Measurements from ENCODE around the gene WBP4.
"Not testable (repeated sequence)": the region's sequence is repeated elsewhere in the genome, so short reads cannot be mapped to it uniquely, and the experiment has no call there.

Gene WBP4

GRCh38 chr13:41061075-41061913 is at the start of gene WBP4:
WBP4 (plus strand) TSS chr13:41061509; CDS start chr13:41061674, 165 bp downstream.
- in situ Hi-C loops (cut with MboI; ENCODE audit: low sequenced_read_pairs): no loop called here

GRCh38 chr13:41012536-41012935 is 48.8 kb upstream of the WBP4 start:
- in situ Hi-C loops (cut with MboI; ENCODE audit: low sequenced_read_pairs): no loop called here

DNA sequence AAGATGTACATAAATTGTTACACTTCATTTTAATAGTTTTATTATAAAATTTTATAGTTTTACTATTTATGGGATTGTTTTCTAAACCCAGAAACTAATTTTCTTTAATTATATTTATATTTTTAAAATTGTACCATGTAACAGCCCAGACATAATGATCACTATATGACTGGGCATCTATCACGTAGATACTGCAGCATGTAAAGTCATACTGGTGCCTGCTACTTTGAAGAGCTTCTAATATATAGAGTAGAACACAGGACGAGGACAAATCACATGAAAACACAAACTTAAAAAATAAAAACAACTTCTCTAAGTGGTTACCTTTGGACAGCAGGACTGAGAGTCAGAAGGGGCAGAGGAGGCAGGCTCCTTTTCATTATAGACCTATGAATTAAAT is 47.5 kb upstream of the WBP4 start:
- in situ Hi-C loops (cut with MboI; ENCODE audit: low sequenced_read_pairs): no loop called here

DNA sequence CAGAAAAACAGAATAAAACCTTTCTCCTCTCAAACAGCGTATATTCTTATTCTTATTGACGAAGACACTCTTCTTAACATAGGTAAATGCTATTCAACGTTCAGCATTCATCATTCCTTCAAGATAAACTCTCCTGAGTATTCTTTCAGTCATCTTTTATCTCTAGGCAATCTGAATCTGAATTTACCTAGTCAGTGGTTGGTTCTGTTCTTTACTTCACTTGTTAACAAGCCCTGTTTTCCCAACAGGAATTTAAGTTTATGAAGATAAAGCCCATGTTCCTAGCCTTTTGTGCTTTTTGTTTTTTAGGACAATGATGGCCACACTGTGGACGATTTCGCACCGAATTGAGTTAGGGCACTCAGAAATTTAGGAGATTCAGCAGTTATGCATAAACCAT is 45.4 kb upstream of the WBP4 start:
- in situ Hi-C loops (cut with MboI; ENCODE audit: low sequenced_read_pairs): no loop called here

DNA sequence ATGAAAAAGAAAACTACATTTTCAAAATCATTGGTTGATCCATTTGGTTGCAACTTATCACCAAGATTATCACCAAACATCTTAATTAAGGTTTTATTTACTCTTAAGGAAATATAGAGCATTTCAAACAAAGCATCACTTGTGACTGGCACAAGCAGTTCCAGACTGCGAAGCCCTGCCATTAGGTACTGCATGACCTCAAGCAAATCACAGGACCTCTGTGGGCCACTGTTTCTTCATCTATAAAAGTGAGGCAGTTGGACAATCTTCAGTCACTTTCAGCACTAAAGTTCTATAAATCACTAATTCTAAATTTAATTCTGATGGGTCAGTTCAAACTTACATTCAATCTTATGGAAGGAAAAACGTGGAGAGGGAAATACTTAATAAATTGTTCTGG is 44.1 kb upstream of the WBP4 start:
- in situ Hi-C loops (cut with MboI; ENCODE audit: low sequenced_read_pairs): no loop called here

GRCh38 chr13:41017817-41018601 is 43.3 kb upstream of the WBP4 start:
- in situ Hi-C loops (cut with MboI; ENCODE audit: low sequenced_read_pairs): no loop called here

GRCh38 chr13:41018602-41018948 is 42.7 kb upstream of the WBP4 start:
- in situ Hi-C loops (cut with MboI; ENCODE audit: low sequenced_read_pairs): no loop called here

GRCh38 chr13:41019011-41019487 is 42.3 kb upstream of the WBP4 start, which contains the start of gene ELF1:
ELF1 (minus strand) TSS chr13:41019316; CDS start chr13:40982054, 37,262 bp downstream.
- in situ Hi-C loops (cut with MboI; ENCODE audit: low sequenced_read_pairs): no loop called here

DNA sequence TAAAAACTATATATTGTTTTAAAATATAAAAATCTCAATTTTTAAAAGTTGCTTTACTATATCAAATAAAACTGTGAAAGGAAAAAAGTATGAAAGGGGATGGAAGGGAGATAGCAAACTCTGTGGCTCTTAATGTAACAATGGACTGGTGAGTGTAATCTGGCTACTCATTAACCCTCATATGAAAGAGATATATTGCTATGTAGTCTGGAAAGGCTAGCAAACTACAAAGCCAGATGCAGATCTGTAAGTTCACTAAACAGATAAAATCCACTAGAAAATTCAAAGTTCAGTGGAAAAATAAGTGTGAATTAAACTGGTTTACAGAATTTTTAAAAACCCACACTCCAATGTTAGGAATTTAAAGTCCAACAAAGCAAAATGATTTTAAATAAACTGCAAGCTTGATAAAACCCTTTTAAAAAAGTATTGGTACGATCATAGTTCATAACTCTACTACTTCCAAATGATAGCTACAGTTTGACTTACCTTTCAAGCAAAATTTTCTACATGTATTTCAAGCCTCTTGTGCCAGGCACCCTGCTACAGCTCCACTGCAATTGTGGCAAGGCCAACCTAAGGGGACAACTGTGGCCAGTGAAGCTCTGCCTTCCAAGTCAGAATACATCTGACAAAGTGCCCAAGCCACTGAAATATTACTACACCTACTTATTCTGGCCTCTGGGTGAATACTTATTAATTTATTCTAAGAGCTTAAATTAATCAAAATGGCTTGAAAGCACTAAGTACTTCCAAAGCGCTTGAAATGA is 41.5 kb upstream of the WBP4 start:
- in situ Hi-C loops (cut with MboI; ENCODE audit: low sequenced_read_pairs): no loop called here

DNA sequence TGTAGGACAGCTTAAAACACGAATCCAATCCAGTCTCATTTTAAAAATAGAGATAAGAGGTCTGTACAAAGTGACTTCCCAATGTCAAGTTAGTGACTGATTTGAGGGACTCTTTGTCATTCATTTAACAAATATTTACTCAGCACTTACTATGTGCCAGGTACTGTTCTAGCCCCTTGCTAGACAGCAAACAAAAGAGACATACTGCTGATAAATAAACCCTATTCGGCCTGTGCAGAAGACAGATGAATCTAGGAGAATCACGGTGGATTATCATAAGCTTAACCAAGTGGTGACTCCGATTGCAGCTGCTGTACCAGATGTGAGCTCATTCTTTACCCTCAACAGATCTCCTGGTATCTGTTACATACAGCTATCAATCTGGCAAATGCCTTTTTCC is 35.8 kb upstream of the WBP4 start:
- in situ Hi-C loops (cut with MboI; ENCODE audit: low sequenced_read_pairs): no loop called here

DNA sequence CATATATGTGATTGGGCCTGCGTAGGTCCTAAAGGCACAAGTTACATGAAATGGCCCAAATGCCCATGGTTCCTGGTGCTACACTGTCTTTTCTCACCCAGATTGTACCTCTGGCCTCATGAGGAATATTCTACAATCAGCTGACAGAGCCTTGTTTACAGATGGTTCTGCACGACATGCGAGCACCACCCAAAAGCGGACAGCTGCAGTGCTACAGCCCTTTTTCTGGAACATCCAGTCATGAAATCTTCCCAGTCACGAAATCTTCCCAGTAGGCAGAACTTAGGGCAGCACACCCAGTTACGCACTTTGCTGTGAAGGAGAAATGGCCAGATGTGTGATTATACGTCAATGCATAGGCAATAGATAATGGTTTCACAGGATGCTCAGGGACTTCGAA is 34.5 kb upstream of the WBP4 start:
- in situ Hi-C loops (cut with MboI; ENCODE audit: low sequenced_read_pairs): no loop called here

- in situ Hi-C loops (cut with MboI; ENCODE audit: low sequenced_read_pairs): no loop called here
These were observed 33.3 kb upstream of the WBP4 start for GRCh38 chr13:41028051-41028450.

GRCh38 chr13:41029629-41030028 is 31.7 kb upstream of the WBP4 start:
- in situ Hi-C loops (cut with MboI; ENCODE audit: low sequenced_read_pairs): no loop called here

DNA sequence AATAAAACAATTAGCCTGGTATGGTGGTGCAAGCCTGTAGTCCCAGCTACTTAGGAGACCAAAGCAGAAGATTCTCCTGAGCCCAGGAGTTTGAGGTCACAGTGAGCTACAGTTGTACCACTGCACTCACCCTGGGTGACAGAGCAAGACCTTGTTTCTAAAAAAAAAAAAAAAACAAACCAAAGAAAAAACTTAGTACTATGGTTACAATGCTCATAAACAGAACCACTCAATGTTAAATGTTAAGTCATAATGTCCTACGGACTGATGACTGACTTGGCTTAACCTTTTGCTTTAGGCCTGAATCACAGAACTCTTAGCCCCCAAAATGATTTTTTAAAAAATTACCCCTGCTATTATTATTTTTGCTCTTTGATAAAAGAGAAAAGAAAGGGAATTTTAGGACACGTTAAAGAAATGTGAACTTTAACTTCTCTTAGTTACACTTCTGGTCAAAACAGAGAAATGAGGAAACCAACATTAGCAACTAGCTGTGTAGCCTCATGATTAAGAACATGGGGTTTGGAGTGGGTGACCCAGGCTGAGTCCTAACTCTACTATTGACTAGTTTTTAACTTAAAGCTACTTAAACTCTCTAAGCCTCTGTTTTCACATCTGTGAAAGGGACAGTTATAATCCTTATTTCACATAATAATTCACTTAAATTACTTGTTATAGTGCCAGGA is 28.5 kb upstream of the WBP4 start:
- in situ Hi-C loops (cut with MboI; ENCODE audit: low sequenced_read_pairs): no loop called here

GRCh38 chr13:41034382-41034781 is 26.9 kb upstream of the WBP4 start:
- in situ Hi-C loops (cut with MboI; ENCODE audit: low sequenced_read_pairs): no loop called here

- in situ Hi-C loops (cut with MboI; ENCODE audit: low sequenced_read_pairs): no loop called here
These were observed 26.4 kb upstream of the WBP4 start for GRCh38 chr13:41034881-41035280.

DNA sequence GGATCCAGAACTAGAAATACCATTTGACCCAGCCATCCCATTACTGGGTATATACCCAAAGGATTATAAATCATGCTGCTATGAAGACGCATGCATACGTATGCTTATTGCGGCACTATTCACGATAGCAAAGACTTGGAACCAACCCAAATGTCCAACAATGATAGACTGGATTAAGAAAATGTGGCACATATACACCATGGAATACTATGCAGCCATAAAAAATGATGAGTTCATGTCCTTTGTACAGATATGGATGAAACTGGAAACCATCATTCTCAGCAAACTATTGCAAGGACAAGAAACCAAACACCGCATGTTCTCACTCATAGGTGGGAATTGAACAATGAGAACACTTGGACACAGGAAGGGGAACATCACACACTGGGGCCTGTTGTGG is 24.8 kb upstream of the WBP4 start:
- in situ Hi-C loops (cut with MboI; ENCODE audit: low sequenced_read_pairs): not testable (repeated sequence)

DNA sequence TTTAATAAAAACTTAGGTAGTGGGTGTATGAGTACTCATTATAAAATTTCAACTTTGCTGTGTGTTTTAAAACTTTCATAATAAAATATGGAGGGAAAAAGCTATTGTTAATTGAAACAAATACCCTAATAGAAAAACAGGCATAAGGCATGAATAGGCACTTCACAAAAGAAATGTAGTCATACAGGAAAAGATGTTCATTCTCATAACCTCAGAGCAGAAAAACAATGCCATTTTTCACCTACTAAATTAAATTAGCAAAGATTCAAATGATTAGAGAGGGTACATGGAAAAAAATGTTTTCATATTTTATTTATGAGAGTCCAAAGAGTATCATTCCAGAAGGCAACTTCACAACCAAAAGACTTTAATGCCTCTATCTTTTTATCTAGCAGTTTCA is 21.6 kb upstream of the WBP4 start:
- in situ Hi-C loops (cut with MboI; ENCODE audit: low sequenced_read_pairs): no loop called here

DNA sequence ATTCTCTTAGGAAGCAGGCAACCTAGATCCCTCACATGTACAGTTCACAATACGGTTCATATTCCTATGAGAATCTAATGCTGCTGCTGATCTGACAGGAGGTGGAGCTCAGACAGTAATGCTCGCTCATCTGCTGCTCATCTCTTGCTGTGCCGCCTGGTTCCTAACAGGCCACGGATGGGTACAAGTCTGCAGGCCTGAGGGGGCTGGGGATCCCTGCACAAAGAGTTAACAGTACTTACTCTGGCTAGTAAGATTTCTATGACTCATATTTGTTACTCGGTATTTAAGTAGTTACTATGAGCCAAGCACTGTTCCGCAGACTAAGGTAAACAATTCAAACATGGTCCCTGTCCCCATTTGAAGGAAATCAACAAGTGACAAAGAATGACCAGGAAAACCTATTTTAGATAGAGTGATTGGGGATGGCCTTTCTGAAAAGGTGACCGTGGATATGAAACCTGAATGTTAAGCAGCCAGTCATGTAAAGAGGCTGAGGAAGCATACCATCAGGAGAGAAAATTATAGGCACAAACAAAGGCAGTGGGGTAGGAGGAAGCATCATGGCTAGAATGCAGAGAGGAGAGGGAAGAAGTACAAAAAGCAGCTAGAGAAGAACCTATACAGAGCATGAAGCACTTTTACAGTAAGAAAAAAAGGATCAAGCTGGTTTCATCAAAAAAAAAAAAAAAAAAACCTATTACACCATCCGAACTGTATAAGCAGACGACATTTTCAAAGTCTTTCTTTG is 20.6 kb upstream of the WBP4 start:
- in situ Hi-C loops (cut with MboI; ENCODE audit: low sequenced_read_pairs): no loop called here

GRCh38 chr13:41042419-41042818 is 18.9 kb upstream of the WBP4 start:
- in situ Hi-C loops (cut with MboI; ENCODE audit: low sequenced_read_pairs): not testable (repeated sequence)

All from HL-60/S4 treated with retinoic acid at 250 ng/mL for 4 days and 3 days (cell line).